GM23338 (cell line): Measurements from ENCODE around the gene USP7. TPM values are rescaled to one million over a fixed set of nuclear protein-coding genes. Genes with fewer than 3 reads are reported as not detected.
A peak's percentile ranks its signal among the peaks of the same experiment; 100 is the strongest.

Experiments used
- ATAC-seq: fragments of 200-7000 bp; cut with Tn5 transposase; 3 replicates; pipeline ENCODE4 v1.9.1; 2020
- DNase-seq: peaks from one replicate; pipeline ENCODE4 v3.0.0-alpha.2; 2015; ENCODE audit warnings: low spot score
- H2AFZ ChIP-seq: fragments of 200-600 bp; sonication (generic); 2 replicates; pipeline ENCODE4 v1.8.0; 2016; ENCODE audit warnings: antibody characterized with exemption, mild to moderate bottlenecking, moderate library complexity
- H3F3A ChIP-seq: fragments of 200-600 bp; sonication (generic); replicated peaks from 2 replicates; pipeline ENCODE4 v1.8.0; 2017; ENCODE audit warnings: antibody characterized with exemption, mixed run types, low read depth
- H3K27ac ChIP-seq: fragments of 200-600 bp; sonication (generic); 2 replicates; pipeline ENCODE4 v1.6.1; 2016; ENCODE audit warnings: low read depth
- H3K27me3 ChIP-seq: fragments of 200-600 bp; sonication (generic); 2 replicates; pipeline ENCODE4 v1.8.0; 2016; ENCODE audit warnings: mild to moderate bottlenecking, mixed run types, moderate library complexity; ENCODE audit not compliant: insufficient read depth
- H3K36me3 ChIP-seq: fragments of 200-600 bp; sonication (generic); 2 replicates; pipeline ENCODE4 v1.8.0; 2016; ENCODE audit warnings: mild to moderate bottlenecking; ENCODE audit not compliant: insufficient read depth
- H3K4me1 ChIP-seq: fragments of 200-600 bp; sonication (generic); 2 replicates; pipeline ENCODE4 v1.8.0; 2016; ENCODE audit warnings: mild to moderate bottlenecking, moderate library complexity; ENCODE audit not compliant: insufficient read depth
- H3K4me2 ChIP-seq: fragments of 200-600 bp; sonication (generic); 2 replicates; pipeline ENCODE4 v1.7.1; 2017; ENCODE audit warnings: mixed run types
- H3K4me3 ChIP-seq: fragments of 200-600 bp; sonication (generic); 2 replicates; pipeline ENCODE4 v1.6.1; 2016; ENCODE audit warnings: mixed run types
- H3K79me2 ChIP-seq: fragments of 200-600 bp; sonication (generic); replicated peaks from 2 replicates; pipeline ENCODE4 v1.8.0; 2017; ENCODE audit warnings: mild to moderate bottlenecking; ENCODE audit not compliant: insufficient read depth
- H3K9me2 ChIP-seq: fragments of 200-600 bp; sonication (generic); 2 replicates; pipeline ENCODE4 v1.8.0; 2017; ENCODE audit not compliant: insufficient read depth
- H4K20me1 ChIP-seq: fragments of 200-600 bp; sonication (generic); replicated peaks from 2 replicates; pipeline ENCODE4 v1.8.0; 2017; ENCODE audit warnings: mild to moderate bottlenecking; ENCODE audit not compliant: insufficient read depth
- H3K27ac Mint-ChIP-seq: 2 replicates; pipeline ENCODE4 v1.8.0; 2020; ENCODE audit warnings: inconsistent platforms, mild to moderate bottlenecking, moderate library complexity, mixed read lengths
- H3K27me3 Mint-ChIP-seq: 3 replicates; pipeline ENCODE4 v1.8.0; 2022; ENCODE audit warnings: low read depth, mild to moderate bottlenecking, moderate library complexity, mixed read lengths, inconsistent platforms; ENCODE audit not compliant: insufficient read depth, poor library complexity
- H3K36me3 Mint-ChIP-seq: 3 replicates; pipeline ENCODE4 v1.8.0; 2021; ENCODE audit warnings: low read depth, mild to moderate bottlenecking, inconsistent platforms, moderate library complexity, mixed read lengths
- H3K4me1 Mint-ChIP-seq: 3 replicates; pipeline ENCODE4 v1.8.0; 2020; ENCODE audit warnings: mild to moderate bottlenecking, inconsistent platforms, mixed read lengths
- H3K4me3 Mint-ChIP-seq: 3 replicates; pipeline ENCODE4 v1.8.0; 2021; ENCODE audit warnings: moderate library complexity, mild to moderate bottlenecking, inconsistent platforms, mixed read lengths
- H3K9me3 Mint-ChIP-seq: 3 replicates; pipeline ENCODE4 v1.8.0; 2020; ENCODE audit warnings: moderate library complexity, mild to moderate bottlenecking, inconsistent platforms, mixed read lengths
- CTCF ChIP-seq, 2 experiments: fragments of 200-600 bp in 1 of 2; sonication (generic) in 1 of 2; conservative IDR thresholded peaks; 2 replicates each; pipeline versions ENCODE4 v1.5.1 to v1.6.1; 2016 to 2017; ENCODE audit warnings: antibody characterized with exemption in 2 of 2, low read depth in 2 of 2, mild to moderate bottlenecking in 2 of 2, moderate library complexity in 1 of 2
- EZH2 ChIP-seq: fragments of 200-600 bp; sonication (generic); IDR thresholded peaks from one replicate; pipeline ENCODE4 v1.8.0; 2017; ENCODE audit warnings: antibody characterized with exemption, mild to moderate bottlenecking, low read depth; ENCODE audit not compliant: unreplicated experiment
- EZH2phosphoT487 ChIP-seq: fragments of 200-600 bp; sonication (generic); IDR thresholded peaks from one replicate; pipeline ENCODE4 v1.8.1; 2018; ENCODE audit warnings: antibody characterized with exemption; ENCODE audit not compliant: unreplicated experiment
- JUNB ChIP-seq: IDR thresholded peaks from one replicate; pipeline ENCODE4 v1.6.1; 2016; ENCODE audit warnings: antibody characterized with exemption; ENCODE audit not compliant: unreplicated experiment
- NANOG ChIP-seq: IDR thresholded peaks from 2 replicates; pipeline ENCODE4 v1.6.1; 2016; ENCODE audit warnings: antibody characterized with exemption, borderline replicate concordance
- REST ChIP-seq: IDR thresholded peaks from one replicate; pipeline ENCODE4 v1.6.1; 2018; ENCODE audit warnings: antibody characterized with exemption; ENCODE audit not compliant: unreplicated experiment
- STAT1 ChIP-seq: IDR thresholded peaks from one replicate; pipeline ENCODE4 v1.6.1; 2016; ENCODE audit warnings: antibody characterized with exemption; ENCODE audit not compliant: unreplicated experiment
- ZNF114 ChIP-seq: fragments of 250-450 bp; sonication (Bioruptor Pico); IDR thresholded peaks from 2 replicates; pipeline ENCODE4 v1.5.0; 2020; ENCODE audit warnings: mild to moderate bottlenecking, moderate library complexity
- ZNF462 ChIP-seq: fragments of 250-450 bp; sonication (Bioruptor Pico); IDR thresholded peaks from 2 replicates; pipeline ENCODE4 v1.5.0; 2020; ENCODE audit warnings: mild to moderate bottlenecking, moderate library complexity
- polyA plus RNA-seq: library from polyadenylated mRNA; unstranded; fragments of >200 nt; fragmentation: Nextera tagmentation; extraction: Ambion mirVana; gene quantifications from 2 replicates; pipeline ENCODE4 v1.2.1, GENCODE V29; 2016
- total RNA-seq: library from RNA; depleted of rRNA; stranded (reverse); fragments of >200 nt; shearing (Covaris generic); gene quantifications from 2 replicates; pipeline ENCODE4 v1.2.3, GENCODE V29; 2014

The USP7 gene
- total and polyA plus RNA-seq, 2 experiments from 2014 or later: 42.3 to 130 TPM

- H3K27ac Mint-ChIP-seq: no peak overlapping the region
- Histone ChIP-seq H3K36me3 (peaks cover 16% of the 10 kb centered on the region; the same call in 1 of the 2 replicates), H3K27ac (no peak overlapping the region), H2AFZ (no peak overlapping the region), H3K27me3 (no peaks in the 10 kb centered on the region), H3K4me1 (peaks cover 11% of the 10 kb centered on the region; the same call in 1 of the 2 replicates), H3K4me3 (no peak overlapping the region), H4K20me1 (peaks cover 6% of the 10 kb centered on the region; the same call in 1 of the 2 replicates), H3K79me2 (no peaks in the 10 kb centered on the region), H3F3A (0 out of 2 replicates have a peak, but pooled peaks cover 6% of the 10 kb centered on the region), H3K9me2 (no peaks in the 10 kb centered on the region), H3K4me2 (no peak overlapping the region)
- peaks cover 35% of the 10 kb centered on the region for H3K36me3 Mint-ChIP-seq
- TF ChIP-seq EZH2phosphoT487 (no peak), CTCF (conservative IDR thresholded peaks at IDR 0.05; ENCODE audit: low read depth in 2 of 2) (0 out of 4 replicates have a peak, but pooled peaks of 1 of the 2 experiments have one; percentile 10)
- no peak for ATAC-seq
- H3K4me3 Mint-ChIP-seq: no peak overlapping the region
- DNase-seq: no peak
- H3K4me1 Mint-ChIP-seq: peaks cover 15% of the 10 kb centered on the region
- H3K27me3 Mint-ChIP-seq: peaks cover 29% of the 10 kb centered on the region
- H3K9me3 Mint-ChIP-seq: no peaks in the 10 kb centered on the region
Measured at GRCh38 chr16:8887952-8888560, 75.7 kb downstream of the USP7 start.

DNA sequence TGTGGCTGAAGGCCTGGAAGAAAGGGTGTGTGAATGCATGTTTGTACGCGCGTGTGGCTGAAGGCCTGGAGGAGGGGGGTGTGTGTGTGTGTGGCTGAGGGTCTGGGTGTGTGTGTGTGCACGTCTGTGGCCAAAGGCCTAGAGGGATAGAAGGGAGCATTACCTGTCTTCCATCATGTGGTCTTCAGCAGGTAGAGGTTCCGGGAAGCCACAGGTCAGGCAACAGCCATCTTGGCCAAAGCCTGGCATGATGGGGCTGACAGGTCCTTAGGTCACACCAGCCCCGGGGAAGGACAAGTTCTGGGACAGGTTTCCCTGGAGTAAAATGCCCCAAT lies 76.3 kb downstream of the USP7 start:
- H2AFZ ChIP-seq: no peak overlapping the region
- DNase-seq (no peak), ATAC-seq (no peak)
- H3K27me3 ChIP-seq: no peaks in the 10 kb centered on the region
- 0 out of 2 replicates have a peak, but pooled peaks cover 6% of the 10 kb centered on the region for H4K20me1 ChIP-seq
- H3K9me2 ChIP-seq: no peaks in the 10 kb centered on the region
- H3K79me2 ChIP-seq: no peaks in the 10 kb centered on the region
- peaks cover 15% of the 10 kb centered on the region for H3K4me1 Mint-ChIP-seq
- peaks cover 31% of the 10 kb centered on the region for H3K27me3 Mint-ChIP-seq
- 0 out of 2 replicates have a peak overlapping the region, but pooled peaks have one; percentile 3 for H3K27ac Mint-ChIP-seq
- H3K4me1 ChIP-seq: peaks cover 11% of the 10 kb centered on the region; the same call in 1 of the 2 replicates
- H3K36me3 ChIP-seq: peaks cover 15% of the 10 kb centered on the region; the same call in 1 of the 2 replicates
- H3F3A ChIP-seq: 0 out of 2 replicates have a peak, but pooled peaks cover 6% of the 10 kb centered on the region
- no peak overlapping the region for H3K4me2 ChIP-seq
- no peak overlapping the region for H3K4me3 ChIP-seq
- H3K27ac ChIP-seq: no peak overlapping the region
- H3K36me3 Mint-ChIP-seq: peaks cover 29% of the 10 kb centered on the region
- TF ChIP-seq ZNF114 (no peak), JUNB (no peak), EZH2 (no peak), NANOG (no peak), ZNF462 (CRISPR knock-in tag) (no peak), REST (no peak), STAT1 (no peak)
- no peak overlapping the region for H3K4me3 Mint-ChIP-seq
- no peaks in the 10 kb centered on the region for H3K9me3 Mint-ChIP-seq
